Esophagus squamous epithelium (tissue), 4 donors: ENCODE results near the gene ZRANB3.

Source experiments
- CTCF ChIP-seq, 6 experiments: fragments of 450-650 bp in 4 of 6; fragments of 200-600 bp in 2 of 6; sonication (generic) in 2 of 6; IDR thresholded peaks; one replicate each; pipeline ENCODE4 v1.5.1; 2016 to 2019; ENCODE audit warnings: antibody characterized with exemption in 6 of 6, mild to moderate bottlenecking in 4 of 6, moderate library complexity in 4 of 6
- POLR2A ChIP-seq, 4 donors: fragments of 450-650 bp; IDR thresholded peaks; one replicate each; pipeline ENCODE4 v1.6.1; 2017; ENCODE audit warnings: antibody characterized with exemption in 4 of 4, mild to moderate bottlenecking in 4 of 4, moderate library complexity in 3 of 4

GRCh38 chr2:135203944-135204343 is 327.1 kb downstream of the ZRANB3 start:
- no peak for TF ChIP-seq CTCF (IDR thresholded peaks at IDR 0.05)
- TF ChIP-seq POLR2A (IDR thresholded peaks at IDR 0.05), result no peak
